DMS 273 (cell line): ENCODE measurements around the gene S100A13.
A peak's percentile ranks its signal among the peaks of the same experiment; 100 is the strongest.
"Not testable (repeated sequence)": the region's sequence is repeated elsewhere in the genome, so short reads cannot be mapped to it uniquely, and the experiment has no call there.

Experiments used
- DNase-seq: peaks from one replicate; lab custom pipeline; 2025; ENCODE audit not compliant: unreplicated experiment; lab: John Stamatoyannopoulos, UW

S100A13 gene

GRCh38 chr1:153575497-153575896 lies 51.8 kb downstream of the S100A13 start:
- DNase-seq, result not testable (repeated sequence)

GRCh38 chr1:153575081-153575491 lies 52.2 kb downstream of the S100A13 start:
- not testable (repeated sequence) for DNase-seq

- DNase-seq, result no peak
Observed at GRCh38 chr1:153573351-153573750, 54.0 kb downstream of the S100A13 start.

- DNase-seq, result peak; percentile 91
Observed at GRCh38 chr1:153572569-153573015, 54.7 kb downstream of the S100A13 start.

- DNase-seq, result no peak
Observed at GRCh38 chr1:153571706-153572105, 55.6 kb downstream of the S100A13 start.

- no peak for DNase-seq
Observed at GRCh38 chr1:153570874-153571273, 56.4 kb downstream of the S100A13 start.

GRCh38 chr1:153569465-153569864 lies 57.8 kb downstream of the S100A13 start:
- DNase-seq, result no peak
